H1 (cell line): ENCODE measurements around the gene RANBP3L. TPM values are rescaled to one million over a fixed set of nuclear protein-coding genes. Genes with fewer than 3 reads are reported as not detected.

Experiments
- SAP30 ChIP-seq: fragments of 300-600 bp; sonication (generic); IDR thresholded peaks from 2 replicates; pipeline ENCODE4 v1.7.1; 2012; ENCODE audit warnings: low read length, moderate library complexity, mild to moderate bottlenecking, inconsistent platforms; ENCODE audit not compliant: insufficient read depth, insufficient replicate concordance
- SIRT6 ChIP-seq: IDR thresholded peaks from one replicate; pipeline ENCODE4 v1.7.1; 2012; ENCODE audit warnings: low read length, inconsistent platforms
- SUZ12 ChIP-seq: fragments of 200-600 bp; sonication (generic); IDR thresholded peaks from 2 replicates; pipeline ENCODE4 v1.6.1; 2012; ENCODE audit warnings: mild to moderate bottlenecking, inconsistent platforms, low read length, moderate library complexity, mixed read lengths
- polyA plus RNA-seq, 7 experiments: library from polyadenylated mRNA; depleted of rRNA in 3 of 7; stranded (reverse) in 5 of 7; unstranded in 2 of 7; fragments of >200 nt in 5 of 7; fragments of 200-250 nt in 2 of 7; gene quantifications; 1 replicate in 5 of 7; 2 replicates in 1 of 7; 4 replicates in 1 of 7; pipeline versions ENCODE4 v1.2.1 to v1.2.3, GENCODE V29; 2011 to 2013; ENCODE audit warnings: missing spikeins in 2 of 7, mixed read lengths in 2 of 7
- total RNA-seq: library from RNA; stranded (reverse); fragmentation: NEBNext Ultra II Directional; extraction: Animal tissue kit (Norgen Biotek cat#: 25700); gene quantifications from 2 replicates; pipeline ENCODE4 v1.2.1, GENCODE V29; 2021

The RANBP3L gene
- total and polyA plus RNA-seq, 2 of the 8 experiments (the other 6 are each of a cell fraction or from before 2014, with no cell fraction given) = not detected

- TF ChIP-seq SUZ12 (no peak), SIRT6 (no peak), SAP30 (no peak)
These were observed 94.8 kb downstream of the RANBP3L start (continued) for GRCh38 chr5:36206913-36207312.
